WTC11 (cell line): ENCODE measurements around the gene SLC8A1.

Source experiments
- CTCF ChIP-seq: fragments of 200-600 bp; IDR thresholded peaks from 2 replicates; pipeline ENCODE4 v1.8.0; 2022; ENCODE audit warnings: antibody characterized with exemption
- E2F4 ChIP-seq: sonication (generic); formaldehyde crosslinking; IDR thresholded peaks from 2 replicates; pipeline ENCODE4 v1.8.1; 2022; ENCODE audit warnings: low read depth, mild to moderate bottlenecking, moderate library complexity, missing genetic modification reagents, borderline replicate concordance
- FOXP1 ChIP-seq: sonication (generic); formaldehyde crosslinking; IDR thresholded peaks from 2 replicates; pipeline ENCODE4 v1.8.0; 2022; ENCODE audit warnings: missing genetic modification reagents, mild to moderate bottlenecking, moderate library complexity, borderline replicate concordance
- HMGXB4 ChIP-seq: sonication (generic); formaldehyde crosslinking; IDR thresholded peaks from 2 replicates; pipeline ENCODE4 v1.8.1; 2023; ENCODE audit warnings: mild to moderate bottlenecking, moderate library complexity, missing genetic modification reagents
- JUN ChIP-seq: sonication (generic); formaldehyde crosslinking; IDR thresholded peaks from 2 replicates; pipeline ENCODE4 v1.8.0; 2023; ENCODE audit warnings: mild to moderate bottlenecking, missing genetic modification reagents
- MAX ChIP-seq: sonication (generic); formaldehyde crosslinking; IDR thresholded peaks from 2 replicates; pipeline ENCODE4 v1.8.0; 2022; ENCODE audit warnings: mild to moderate bottlenecking, missing genetic modification reagents
- MLX ChIP-seq: sonication (generic); formaldehyde crosslinking; IDR thresholded peaks from 2 replicates; pipeline ENCODE4 v1.8.1; 2023; ENCODE audit warnings: mild to moderate bottlenecking, missing genetic modification reagents, moderate library complexity
- TCF7 ChIP-seq: sonication (generic); formaldehyde crosslinking; IDR thresholded peaks from 2 replicates; pipeline ENCODE4 v1.8.0; 2022; ENCODE audit warnings: mild to moderate bottlenecking, low read depth, missing genetic modification reagents, moderate library complexity
- TP53 ChIP-seq: sonication (generic); formaldehyde crosslinking; IDR thresholded peaks from 2 replicates; pipeline ENCODE4 v1.8.1; 2023; ENCODE audit warnings: mild to moderate bottlenecking, missing genetic modification reagents
- ZBTB21 ChIP-seq: sonication (generic); formaldehyde crosslinking; IDR thresholded peaks from 2 replicates; pipeline ENCODE4 v1.8.1; 2023; ENCODE audit warnings: mild to moderate bottlenecking, missing genetic modification reagents, borderline replicate concordance
- ZNF121 ChIP-seq: sonication (generic); formaldehyde crosslinking; IDR thresholded peaks from 2 replicates; pipeline ENCODE4 v1.8.0; 2023; ENCODE audit warnings: missing genetic modification reagents
- ZNF232 ChIP-seq: sonication (generic); formaldehyde crosslinking; IDR thresholded peaks from 2 replicates; pipeline ENCODE4 v1.8.0; 2022; ENCODE audit warnings: mild to moderate bottlenecking, missing genetic modification reagents
- ZNF423 ChIP-seq: fragments of 250-450 bp; sonication (Bioruptor Pico); IDR thresholded peaks from 2 replicates; pipeline ENCODE4 v2.1.2; 2022; ENCODE audit warnings: mild to moderate bottlenecking, moderate library complexity

- TF ChIP-seq MAX (CRISPR knock-in tag) (no peak), CTCF (no peak), JUN (no peak), TP53 (no peak), FOXP1 (no peak), HMGXB4 (no peak), ZNF423 (CRISPR knock-in tag) (no peak), E2F4 (CRISPR knock-in tag) (no peak), ZBTB21 (no peak), MLX (CRISPR knock-in tag) (no peak), ZNF121 (CRISPR knock-in tag) (no peak), TCF7 (CRISPR knock-in tag) (no peak), ZNF232 (CRISPR knock-in tag) (no peak)
These were observed 273.6 kb downstream of the SLC8A1 start for GRCh38 chr2:40178171-40178778.
